ENCODE results near the gene ADPRH.

GRCh38 chr3:119598410-119599098 is 19.3 kb downstream of the ADPRH start:
- no peak for TF ChIP-seq CTCF (IDR thresholded peaks at IDR 0.05; ENCODE audit: low read depth, low read length)
- TF ChIP-seq EZH2phosphoT487 (IDR thresholded peaks at IDR 0.05; ENCODE audit: low read depth), result no peak

Data from OCI-LY3 (cell line).